Activated naive CD4-positive, alpha-beta T cell treated with anti-CD3 and anti-CD28 coated beads for 36 hours (primary cell): Measurements from ENCODE around the gene LRRC61. TPM values are rescaled to one million over a fixed set of nuclear protein-coding genes. Genes with fewer than 3 reads are reported as not detected.

ENCODE experiments used
- CTCF ChIA-PET: fragments of 350-600 bp; sonication (Branson Sonifier 250); formaldehyde crosslinking; loops from one replicate; lab custom pipeline; 2021; ENCODE audit warnings: antibody characterized with exemption; lab: Charles Lee
- DNase-seq: peaks from one replicate; pipeline ENCODE4 v3.0.0-alpha.2; 2020
- H3K27ac Mint-ChIP-seq: one replicate; pipeline ENCODE4 v1.8.0; 2021; ENCODE audit warnings: mild to moderate bottlenecking, mixed read lengths
- H3K27me3 Mint-ChIP-seq: one replicate; pipeline ENCODE4 v1.8.0; 2021; ENCODE audit warnings: low read depth, mixed read lengths
- H3K36me3 Mint-ChIP-seq: one replicate; pipeline ENCODE4 v1.8.0; 2021; ENCODE audit warnings: low read depth, mixed read lengths
- H3K4me1 Mint-ChIP-seq: one replicate; pipeline ENCODE4 v1.8.0; 2021; ENCODE audit warnings: low read depth, mixed read lengths
- H3K4me3 Mint-ChIP-seq: one replicate; pipeline ENCODE4 v1.8.0; 2021; ENCODE audit warnings: mild to moderate bottlenecking, moderate library complexity, mixed read lengths
- H3K9me3 Mint-ChIP-seq: one replicate; pipeline ENCODE4 v1.8.0; 2021; ENCODE audit warnings: mixed read lengths
- intact Hi-C: fragments of 100-400 bp; cut with micrococcal nuclease; formaldehyde crosslinking; loops from one replicate; pipeline ENCODE4 v1.15.1; 2023
- total RNA-seq, 2 experiments: library from RNA; stranded (reverse); gene quantifications; one replicate each; pipeline ENCODE4 v1.2.3, GENCODE V29; 2021

LRRC61 gene
- total RNA-seq, 2 experiments from 2014 or later: 10.3 to 13.3 TPM

GRCh38 chr7:150325901-150326300 lies 2.7 kb downstream of the LRRC61 start:
- intact Hi-C loops: loop anchor here (2.0 kb wide), 1 partner anchor 17 kb away; no protein-coding TSS in a partner anchor
- Mint-ChIP-seq H3K4me3 (no peak overlapping the region), H3K36me3 (peaks cover 38% of the 10 kb centered on the region), H3K9me3 (no peaks in the 10 kb centered on the region), H3K27me3 (no peaks in the 10 kb centered on the region), H3K4me1 (peaks cover 38% of the 10 kb centered on the region), H3K27ac (no peak overlapping the region)
- no peak for DNase-seq
- CTCF ChIA-PET: interaction anchor here (0.6 to 1.1 kb wide), 2 partner anchors 52 to 490 kb away, joined by 3 read pairs; no protein-coding TSS in a partner anchor

DNA sequence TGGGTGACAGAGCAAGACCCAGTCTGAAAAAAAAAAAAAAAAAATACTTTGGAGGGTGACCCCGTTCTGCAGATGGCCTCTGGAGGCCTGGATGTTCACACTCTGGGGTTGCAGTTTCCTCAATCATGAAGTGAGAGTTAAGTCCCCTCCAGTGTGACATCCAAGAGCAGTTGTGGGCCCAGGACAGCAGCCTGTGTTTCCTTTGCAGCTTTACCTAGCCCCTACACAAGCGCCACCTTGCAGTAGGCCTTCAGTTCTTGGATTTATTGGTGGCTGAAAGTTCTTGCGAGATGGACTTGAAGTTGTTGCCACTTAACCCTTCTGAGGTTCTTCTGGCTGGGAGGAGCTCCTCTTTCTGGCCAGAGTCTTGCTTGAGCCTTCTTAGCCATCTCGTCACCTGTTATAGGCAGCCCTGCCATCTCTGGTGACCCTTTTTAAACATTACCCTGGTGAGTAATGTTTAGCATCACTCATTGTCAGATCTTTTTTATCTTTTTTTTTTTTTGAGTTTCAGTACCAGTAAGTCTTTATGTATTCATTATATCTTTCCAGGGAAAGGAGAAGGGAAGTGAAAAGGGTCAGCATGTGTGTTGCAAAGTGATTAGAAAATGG lies 3.6 kb downstream of the LRRC61 start:
- intact Hi-C loops: loop anchor here (2.0 kb wide), 1 partner anchor 16 kb away; no protein-coding TSS in a partner anchor
- H3K27ac Mint-ChIP-seq: peak overlapping the region; percentile 31
- no peaks in the 10 kb centered on the region for H3K9me3 Mint-ChIP-seq
- peaks cover 30% of the 10 kb centered on the region for H3K4me1 Mint-ChIP-seq
- H3K4me3 Mint-ChIP-seq: no peak overlapping the region
- no peaks in the 10 kb centered on the region for H3K27me3 Mint-ChIP-seq
- no peak for DNase-seq
- H3K36me3 Mint-ChIP-seq: peaks cover 37% of the 10 kb centered on the region
- CTCF ChIA-PET: interaction anchor here (1.6 kb wide), 1 partner anchor 29 kb away, joined by 6 read pairs; no protein-coding TSS in a partner anchor

DNA sequence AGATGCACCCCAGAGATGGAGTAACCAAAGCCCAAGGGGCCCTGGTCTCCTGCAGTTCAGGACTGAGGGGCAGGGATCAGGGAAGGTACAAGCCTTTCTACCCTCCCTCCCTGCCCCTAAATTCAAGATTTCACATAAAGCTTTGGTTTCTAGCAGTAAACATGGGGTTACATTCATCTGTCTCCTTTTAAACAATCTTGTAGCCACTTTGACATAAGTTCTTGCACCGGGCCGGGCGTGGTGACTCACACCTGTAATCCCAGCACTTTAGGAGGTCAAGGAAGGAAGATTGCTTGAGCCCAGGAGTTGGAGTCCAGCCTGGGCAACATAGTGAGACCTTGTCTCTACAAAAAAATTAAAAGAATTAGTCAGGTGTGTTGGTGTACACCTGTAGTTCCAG lies 4.2 kb downstream of the LRRC61 start:
- Mint-ChIP-seq H3K36me3 (peaks cover 37% of the 10 kb centered on the region), H3K9me3 (no peaks in the 10 kb centered on the region), H3K27ac (no peak overlapping the region), H3K27me3 (no peaks in the 10 kb centered on the region), H3K4me1 (peaks cover 25% of the 10 kb centered on the region), H3K4me3 (no peak overlapping the region)
- CTCF ChIA-PET: interaction anchor here (1.6 kb wide), 1 partner anchor 29 kb away, joined by 6 read pairs; no protein-coding TSS in a partner anchor
- no peak for DNase-seq
- intact Hi-C loops: loop anchor here (2.0 kb wide), 1 partner anchor 15 kb away; no protein-coding TSS in a partner anchor

- Mint-ChIP-seq H3K36me3 (peaks cover 34% of the 10 kb centered on the region), H3K4me3 (no peak overlapping the region), H3K27ac (no peak overlapping the region), H3K4me1 (peaks cover 15% of the 10 kb centered on the region), H3K9me3 (no peaks in the 10 kb centered on the region), H3K27me3 (no peaks in the 10 kb centered on the region)
- CTCF ChIA-PET: no interaction called here
- intact Hi-C loops: no loop called here
- DNase-seq: no peak
Measured at GRCh38 chr7:150329331-150330120, 6.4 kb downstream of the LRRC61 start.

GRCh38 chr7:150330211-150330885 lies 7.2 kb downstream of the LRRC61 start:
- Mint-ChIP-seq H3K9me3 (no peaks in the 10 kb centered on the region), H3K36me3 (peaks cover 27% of the 10 kb centered on the region), H3K27ac (no peak overlapping the region), H3K4me3 (no peak overlapping the region), H3K27me3 (no peaks in the 10 kb centered on the region), H3K4me1 (peaks cover 7% of the 10 kb centered on the region)
- CTCF ChIA-PET: no interaction called here
- no peak for DNase-seq
- intact Hi-C loops: no loop called here

- H3K27ac Mint-ChIP-seq: peak overlapping the region; percentile 65
- no peaks in the 10 kb centered on the region for H3K9me3 Mint-ChIP-seq
- H3K4me1 Mint-ChIP-seq: no peaks in the 10 kb centered on the region
- DNase-seq: no peak
- no peaks in the 10 kb centered on the region for H3K27me3 Mint-ChIP-seq
- intact Hi-C loops: no loop called here
- peaks cover 11% of the 10 kb centered on the region for H3K36me3 Mint-ChIP-seq
- CTCF ChIA-PET: no interaction called here
- no peak overlapping the region for H3K4me3 Mint-ChIP-seq
Measured at GRCh38 chr7:150332852-150333635, 9.9 kb downstream of the LRRC61 start.

DNA sequence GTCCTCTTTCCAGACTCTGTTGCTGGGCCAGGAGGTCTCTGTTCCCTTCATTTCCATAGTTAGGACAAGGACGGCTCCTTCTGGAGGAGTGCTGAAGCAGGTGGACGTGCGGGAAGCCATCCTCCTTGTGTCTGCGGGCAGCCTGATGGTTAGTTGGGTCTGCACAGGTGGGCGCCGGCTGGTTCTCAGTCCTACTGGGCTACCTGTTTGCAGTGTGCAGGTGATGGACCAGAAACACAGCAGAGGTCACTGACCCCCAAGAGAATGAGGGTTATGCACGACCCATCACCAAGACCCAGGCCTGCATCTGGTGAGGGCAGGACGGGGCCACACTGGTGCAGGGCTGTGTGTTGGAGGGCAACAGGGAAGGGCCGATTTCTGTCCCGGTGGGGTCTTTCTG lies 10.5 kb downstream of the LRRC61 start:
- DNase-seq: no peak
- no peaks in the 10 kb centered on the region for H3K4me1 Mint-ChIP-seq
- peaks cover 10% of the 10 kb centered on the region for H3K36me3 Mint-ChIP-seq
- H3K27ac Mint-ChIP-seq: no peak overlapping the region
- H3K4me3 Mint-ChIP-seq: no peak overlapping the region
- no peaks in the 10 kb centered on the region for H3K9me3 Mint-ChIP-seq
- intact Hi-C loops: no loop called here
- no peaks in the 10 kb centered on the region for H3K27me3 Mint-ChIP-seq
- CTCF ChIA-PET: interaction anchor here (0.8 kb wide), 1 partner anchor 450 kb away, joined by 3 read pairs; no protein-coding TSS in a partner anchor

- Mint-ChIP-seq H3K36me3 (peaks cover 8% of the 10 kb centered on the region), H3K27me3 (no peaks in the 10 kb centered on the region), H3K4me3 (no peak overlapping the region), H3K27ac (no peak overlapping the region), H3K9me3 (no peaks in the 10 kb centered on the region), H3K4me1 (no peaks in the 10 kb centered on the region)
- no peak for DNase-seq
- CTCF ChIA-PET: interaction anchor here (0.8 kb wide), 1 partner anchor 451 kb away, joined by 3 read pairs; no protein-coding TSS in a partner anchor
- intact Hi-C loops: no loop called here
Measured at GRCh38 chr7:150334108-150334507, 11.0 kb downstream of the LRRC61 start.

- no peak for DNase-seq
- intact Hi-C loops: no loop called here
- H3K27me3 Mint-ChIP-seq: peaks cover 8% of the 10 kb centered on the region
- H3K4me1 Mint-ChIP-seq: no peaks in the 10 kb centered on the region
- H3K27ac Mint-ChIP-seq: no peak overlapping the region
- CTCF ChIA-PET: interaction anchor here (0.6 to 1.4 kb wide), 2 partner anchors 9 to 21 kb away, joined by 4 to 7 read pairs; no protein-coding TSS in a partner anchor
- no peaks in the 10 kb centered on the region for H3K9me3 Mint-ChIP-seq
- H3K36me3 Mint-ChIP-seq: peaks cover 8% of the 10 kb centered on the region
- H3K4me3 Mint-ChIP-seq: no peak overlapping the region
Measured at GRCh38 chr7:150335108-150335773, 12.1 kb downstream of the LRRC61 start.

GRCh38 chr7:150335774-150336112 lies 12.6 kb downstream of the LRRC61 start:
- Mint-ChIP-seq H3K36me3 (peaks cover 8% of the 10 kb centered on the region), H3K9me3 (no peaks in the 10 kb centered on the region), H3K4me1 (no peaks in the 10 kb centered on the region), H3K4me3 (no peak overlapping the region), H3K27me3 (peaks cover 11% of the 10 kb centered on the region), H3K27ac (no peak overlapping the region)
- no peak for DNase-seq
- CTCF ChIA-PET: interaction anchor here (1.4 kb wide), 1 partner anchor 20 kb away, joined by 7 read pairs; no protein-coding TSS in a partner anchor
- intact Hi-C loops: no loop called here

GRCh38 chr7:150336746-150337145 lies 13.6 kb downstream of the LRRC61 start:
- Mint-ChIP-seq H3K27ac (no peak overlapping the region), H3K4me1 (peaks cover 2% of the 10 kb centered on the region), H3K27me3 (peaks cover 12% of the 10 kb centered on the region), H3K36me3 (peaks cover 7% of the 10 kb centered on the region), H3K9me3 (no peaks in the 10 kb centered on the region), H3K4me3 (no peak overlapping the region)
- intact Hi-C loops: no loop called here
- DNase-seq: no peak
- CTCF ChIA-PET: no interaction called here
